Nephron progenitor cell (in vitro differentiated cells): ENCODE measurements around the gene RASA2.

Experiments used
- DNase-seq: peaks from one replicate; pipeline ENCODE4 v3.0.0; 2021
- H3K27ac Mint-ChIP-seq: 2 replicates; pipeline ENCODE4 v1.8.0; 2021; ENCODE audit warnings: mild to moderate bottlenecking, moderate library complexity, mixed read lengths
- H3K27me3 Mint-ChIP-seq: 2 replicates; pipeline ENCODE4 v1.8.0; 2021; ENCODE audit warnings: mild to moderate bottlenecking, low read depth, mixed read lengths; ENCODE audit not compliant: poor library complexity
- H3K36me3 Mint-ChIP-seq: 2 replicates; pipeline ENCODE4 v1.8.0; 2021; ENCODE audit warnings: low read depth, mixed read lengths
- H3K4me1 Mint-ChIP-seq: 2 replicates; pipeline ENCODE4 v1.8.0; 2021; ENCODE audit warnings: mixed read lengths
- H3K4me3 Mint-ChIP-seq: 2 replicates; pipeline ENCODE4 v1.8.0; 2021; ENCODE audit warnings: mild to moderate bottlenecking, moderate library complexity, mixed read lengths
- H3K9me3 Mint-ChIP-seq: 2 replicates; pipeline ENCODE4 v1.8.0; 2021; ENCODE audit warnings: mild to moderate bottlenecking, moderate library complexity, mixed read lengths
- TF ChIP-seq, protein P1 (sequence below): fragments of 200-600 bp; sonication (generic); IDR thresholded peaks from 2 replicates; pipeline ENCODE4 v1.5.0; 2021; ENCODE audit warnings: antibody characterized with exemption

Gene RASA2

DNA sequence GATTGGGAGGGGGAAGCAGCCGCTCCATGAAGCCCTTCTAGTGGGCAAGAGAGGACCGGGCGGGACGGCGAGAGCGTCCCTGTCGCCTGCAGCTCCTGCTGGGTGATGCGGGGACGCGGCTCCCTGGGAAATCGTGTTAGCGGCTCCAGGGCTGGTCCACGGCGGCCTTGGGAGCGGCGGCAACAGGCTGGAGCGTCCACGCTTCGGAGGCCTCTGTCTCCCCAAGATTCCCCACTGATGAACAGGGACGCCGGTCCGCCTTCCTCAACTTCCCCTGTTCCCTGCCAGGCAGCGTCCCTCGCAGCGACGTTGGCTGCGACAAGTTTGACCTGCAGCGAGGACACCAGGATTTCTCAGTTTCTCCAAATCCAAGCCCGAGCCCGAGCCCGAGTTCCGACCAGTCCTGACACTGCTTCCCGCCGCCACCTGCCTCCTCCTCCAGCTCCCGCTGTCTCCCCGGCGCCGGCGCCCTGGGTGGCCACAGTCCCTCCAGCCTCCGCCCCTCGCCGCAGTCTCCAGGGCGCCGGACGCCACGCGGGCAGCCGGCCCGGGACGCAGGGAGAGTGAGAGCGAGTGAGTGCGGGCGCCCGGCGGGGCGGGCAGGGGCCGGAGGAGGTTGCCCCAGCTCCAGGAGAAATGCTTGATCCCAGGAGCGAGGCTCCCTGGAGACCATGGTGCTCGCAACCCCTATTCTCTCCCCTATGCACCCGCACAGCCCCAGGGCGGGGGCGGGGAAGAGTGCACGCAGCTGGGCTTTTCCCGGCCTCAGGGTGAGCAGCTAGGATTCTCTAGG is 173.2 kb downstream of the RASA2 start:
- Mint-ChIP-seq H3K27ac (no peak overlapping the region), H3K36me3 (peaks cover 4% of the 10 kb centered on the region), H3K4me1 (peaks cover 36% of the 10 kb centered on the region), H3K9me3 (peaks cover 19% of the 10 kb centered on the region), H3K4me3 (peak overlapping the region; percentile 90), H3K27me3 (peaks cover 58% of the 10 kb centered on the region)
- TF ChIP-seq, protein P1, sequence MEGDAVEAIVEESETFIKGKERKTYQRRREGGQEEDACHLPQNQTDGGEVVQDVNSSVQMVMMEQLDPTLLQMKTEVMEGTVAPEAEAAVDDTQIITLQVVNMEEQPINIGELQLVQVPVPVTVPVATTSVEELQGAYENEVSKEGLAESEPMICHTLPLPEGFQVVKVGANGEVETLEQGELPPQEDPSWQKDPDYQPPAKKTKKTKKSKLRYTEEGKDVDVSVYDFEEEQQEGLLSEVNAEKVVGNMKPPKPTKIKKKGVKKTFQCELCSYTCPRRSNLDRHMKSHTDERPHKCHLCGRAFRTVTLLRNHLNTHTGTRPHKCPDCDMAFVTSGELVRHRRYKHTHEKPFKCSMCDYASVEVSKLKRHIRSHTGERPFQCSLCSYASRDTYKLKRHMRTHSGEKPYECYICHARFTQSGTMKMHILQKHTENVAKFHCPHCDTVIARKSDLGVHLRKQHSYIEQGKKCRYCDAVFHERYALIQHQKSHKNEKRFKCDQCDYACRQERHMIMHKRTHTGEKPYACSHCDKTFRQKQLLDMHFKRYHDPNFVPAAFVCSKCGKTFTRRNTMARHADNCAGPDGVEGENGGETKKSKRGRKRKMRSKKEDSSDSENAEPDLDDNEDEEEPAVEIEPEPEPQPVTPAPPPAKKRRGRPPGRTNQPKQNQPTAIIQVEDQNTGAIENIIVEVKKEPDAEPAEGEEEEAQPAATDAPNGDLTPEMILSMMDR: no peak
- DNase-seq: peak; percentile 88

DNA sequence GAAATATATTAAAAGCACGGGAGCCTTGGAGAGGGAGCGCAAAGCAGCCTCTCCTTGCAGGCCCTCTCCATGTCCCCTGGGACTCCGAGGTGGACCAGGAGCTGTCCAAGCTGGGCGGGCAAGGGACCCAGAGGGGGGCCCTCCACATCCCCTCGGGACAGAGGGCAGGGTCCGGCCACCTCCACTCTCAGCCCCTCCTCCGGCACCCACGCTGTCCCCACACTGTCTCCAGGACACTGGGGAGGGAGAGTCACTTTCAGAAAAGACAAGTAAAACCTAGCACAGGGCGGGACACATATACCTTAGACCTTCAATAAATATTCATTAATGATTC is 173.8 kb downstream of the RASA2 start:
- Mint-ChIP-seq H3K4me1 (peaks cover 36% of the 10 kb centered on the region), H3K36me3 (peaks cover 4% of the 10 kb centered on the region), H3K4me3 (peak overlapping the region; percentile 90), H3K9me3 (peaks cover 19% of the 10 kb centered on the region), H3K27ac (no peak overlapping the region), H3K27me3 (peaks cover 58% of the 10 kb centered on the region)
- DNase-seq: no peak
- TF ChIP-seq, protein P1: no peak

DNA sequence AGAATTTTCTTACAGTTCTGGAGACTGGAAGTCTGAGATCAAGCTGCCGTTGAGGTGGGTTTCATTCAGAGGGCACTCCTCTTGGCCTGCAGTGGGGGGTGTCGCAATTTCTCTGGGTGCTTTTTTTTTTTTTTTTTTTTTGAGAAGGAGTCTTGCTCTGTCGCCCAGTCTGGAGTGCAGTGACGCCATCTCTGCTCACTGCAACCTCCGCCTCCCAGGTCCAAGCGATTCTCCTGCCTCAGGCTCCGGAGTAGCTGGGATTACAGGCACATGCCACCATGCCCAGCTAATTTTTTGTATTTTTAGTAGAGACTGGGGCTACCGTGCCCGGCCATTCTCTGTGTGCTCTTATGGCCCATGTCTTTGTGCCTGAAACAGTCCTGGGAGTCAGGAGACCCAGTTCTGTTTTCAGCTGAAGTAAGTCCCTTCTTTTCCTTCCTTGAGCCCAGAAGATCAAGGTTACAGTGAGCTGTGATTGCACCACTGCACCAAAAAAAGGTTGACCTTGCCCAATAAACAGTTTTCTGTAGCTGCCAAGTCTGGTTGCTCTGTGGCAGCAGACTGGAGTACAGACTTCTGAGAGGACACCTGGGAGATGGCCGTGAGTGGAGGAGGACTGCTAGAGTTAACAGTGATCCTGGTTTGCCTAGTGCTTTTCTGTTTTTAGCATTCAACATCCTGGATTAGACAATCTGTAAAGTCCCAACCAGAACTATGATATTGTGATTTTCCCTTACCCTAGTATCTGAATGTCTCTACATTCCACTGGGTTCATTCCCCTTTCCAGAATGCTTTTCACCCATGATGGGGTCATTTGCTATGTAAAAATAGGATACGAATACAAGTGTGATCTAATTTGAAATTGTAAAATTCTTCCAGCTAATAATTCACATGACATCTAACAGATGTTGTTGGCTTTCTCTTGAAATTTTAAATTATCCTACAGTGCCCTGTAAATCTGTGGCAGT is 174.7 kb downstream of the RASA2 start:
- H3K4me3 Mint-ChIP-seq: no peak overlapping the region
- H3K9me3 Mint-ChIP-seq: peaks cover 18% of the 10 kb centered on the region

DNA sequence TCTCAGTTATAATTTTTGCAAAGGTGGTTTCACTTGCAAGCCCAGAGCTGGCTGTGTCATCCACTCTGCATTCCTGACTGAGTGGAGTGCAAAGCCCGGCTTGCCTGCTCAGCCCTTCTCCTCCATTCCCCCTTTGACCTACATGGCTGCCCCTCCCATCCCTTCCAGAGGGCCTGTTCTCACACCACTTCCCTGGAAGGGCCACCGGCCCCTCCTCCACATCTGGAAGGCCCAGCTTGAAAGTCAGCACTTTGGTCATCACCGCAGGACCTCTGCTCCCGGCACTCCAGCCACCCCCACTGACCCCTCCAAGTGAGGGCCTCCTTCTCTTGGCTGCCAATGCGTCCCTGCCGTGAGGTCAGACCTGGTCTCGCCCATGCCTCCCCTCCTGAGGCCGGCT is 177.2 kb downstream of the RASA2 start:
- TF ChIP-seq, protein P1: no peak
- peak; percentile 21 for DNase-seq
- H3K27me3 Mint-ChIP-seq: peaks cover 30% of the 10 kb centered on the region
- H3K27ac Mint-ChIP-seq: peak overlapping the region; percentile 44
- H3K9me3 Mint-ChIP-seq: peaks cover 21% of the 10 kb centered on the region
- peaks cover 30% of the 10 kb centered on the region for H3K4me1 Mint-ChIP-seq
- no peak overlapping the region for H3K4me3 Mint-ChIP-seq
- peaks cover 5% of the 10 kb centered on the region for H3K36me3 Mint-ChIP-seq

More for the DNA sequence above, 174.7 kb downstream of the RASA2 start:
- Mint-ChIP-seq H3K27me3 (peaks cover 54% of the 10 kb centered on the region), H3K36me3 (peaks cover 4% of the 10 kb centered on the region), H3K4me1 (peaks cover 36% of the 10 kb centered on the region), H3K27ac (no peak overlapping the region)
- TF ChIP-seq, protein P1: no peak
- DNase-seq: no peak
